Glutamatergic neuron (in vitro differentiated cells): Measurements from ENCODE around the gene UBL5. TPM values are rescaled to one million over a fixed set of nuclear protein-coding genes. Genes with fewer than 3 reads are reported as not detected.

Experiments
- DNase-seq: peaks from one replicate; pipeline ENCODE4 v3.0.0; 2022
- H3K27ac Mint-ChIP-seq: one replicate; pipeline ENCODE4 v1.8.0; 2020; ENCODE audit warnings: mild to moderate bottlenecking, mixed read lengths, inconsistent platforms; ENCODE audit not compliant: unreplicated experiment
- H3K27me3 Mint-ChIP-seq: one replicate; pipeline ENCODE4 v1.8.0; 2020; ENCODE audit warnings: mild to moderate bottlenecking, moderate library complexity, mixed read lengths, inconsistent platforms; ENCODE audit not compliant: unreplicated experiment
- H3K36me3 Mint-ChIP-seq: one replicate; pipeline ENCODE4 v1.8.0; 2020; ENCODE audit warnings: mild to moderate bottlenecking, mixed read lengths, inconsistent platforms; ENCODE audit not compliant: unreplicated experiment
- H3K4me1 Mint-ChIP-seq: one replicate; pipeline ENCODE4 v1.8.0; 2020; ENCODE audit warnings: mild to moderate bottlenecking, low read depth, mixed read lengths, inconsistent platforms; ENCODE audit not compliant: unreplicated experiment
- H3K4me3 Mint-ChIP-seq: one replicate; pipeline ENCODE4 v1.8.0; 2020; ENCODE audit warnings: mild to moderate bottlenecking, mixed read lengths, inconsistent platforms; ENCODE audit not compliant: unreplicated experiment
- H3K9me3 Mint-ChIP-seq: one replicate; pipeline ENCODE4 v1.8.0; 2020; ENCODE audit warnings: mild to moderate bottlenecking, moderate library complexity, mixed read lengths, inconsistent platforms; ENCODE audit not compliant: unreplicated experiment
- total RNA-seq: library from RNA; stranded (reverse); fragmentation: NEBNext Ultra II Directional; extraction: Animal tissue kit (Norgen Biotek cat#: 25700); gene quantifications from one replicate; pipeline ENCODE4 v1.2.1, GENCODE V29; 2021; ENCODE audit not compliant: unreplicated experiment
- TF ChIP-seq, protein P1 (sequence below): fragments of 200-600 bp; sonication (generic); IDR thresholded peaks from one replicate; pipeline ENCODE4 v1.5.0; 2021; ENCODE audit not compliant: partially characterized antibody, unreplicated experiment

Gene UBL5
- total RNA-seq, 1 donor from 2014 or later = 324 TPM

- H3K4me1 Mint-ChIP-seq = no peaks in the 10 kb centered on the region
- no peak for DNase-seq
- H3K4me3 Mint-ChIP-seq = no peak overlapping the region
- TF ChIP-seq, protein P1, sequence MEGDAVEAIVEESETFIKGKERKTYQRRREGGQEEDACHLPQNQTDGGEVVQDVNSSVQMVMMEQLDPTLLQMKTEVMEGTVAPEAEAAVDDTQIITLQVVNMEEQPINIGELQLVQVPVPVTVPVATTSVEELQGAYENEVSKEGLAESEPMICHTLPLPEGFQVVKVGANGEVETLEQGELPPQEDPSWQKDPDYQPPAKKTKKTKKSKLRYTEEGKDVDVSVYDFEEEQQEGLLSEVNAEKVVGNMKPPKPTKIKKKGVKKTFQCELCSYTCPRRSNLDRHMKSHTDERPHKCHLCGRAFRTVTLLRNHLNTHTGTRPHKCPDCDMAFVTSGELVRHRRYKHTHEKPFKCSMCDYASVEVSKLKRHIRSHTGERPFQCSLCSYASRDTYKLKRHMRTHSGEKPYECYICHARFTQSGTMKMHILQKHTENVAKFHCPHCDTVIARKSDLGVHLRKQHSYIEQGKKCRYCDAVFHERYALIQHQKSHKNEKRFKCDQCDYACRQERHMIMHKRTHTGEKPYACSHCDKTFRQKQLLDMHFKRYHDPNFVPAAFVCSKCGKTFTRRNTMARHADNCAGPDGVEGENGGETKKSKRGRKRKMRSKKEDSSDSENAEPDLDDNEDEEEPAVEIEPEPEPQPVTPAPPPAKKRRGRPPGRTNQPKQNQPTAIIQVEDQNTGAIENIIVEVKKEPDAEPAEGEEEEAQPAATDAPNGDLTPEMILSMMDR = no peak
- H3K27ac Mint-ChIP-seq = no peak overlapping the region
- no peaks in the 10 kb centered on the region for H3K9me3 Mint-ChIP-seq
- no peaks in the 10 kb centered on the region for H3K36me3 Mint-ChIP-seq
- H3K27me3 Mint-ChIP-seq = peaks cover 2% of the 10 kb centered on the region
These were observed 28.6 kb upstream of the UBL5 start for GRCh38 chr19:9799162-9799561.

- no peaks in the 10 kb centered on the region for H3K4me1 Mint-ChIP-seq
- H3K4me3 Mint-ChIP-seq = no peak overlapping the region
- H3K27ac Mint-ChIP-seq = no peak overlapping the region
- DNase-seq = no peak
- H3K27me3 Mint-ChIP-seq = peaks cover 2% of the 10 kb centered on the region
- H3K36me3 Mint-ChIP-seq = no peaks in the 10 kb centered on the region
- TF ChIP-seq, protein P1 = no peak
- H3K9me3 Mint-ChIP-seq = no peaks in the 10 kb centered on the region
These were observed 25.7 kb upstream of the UBL5 start for GRCh38 chr19:9801976-9802375.

DNA sequence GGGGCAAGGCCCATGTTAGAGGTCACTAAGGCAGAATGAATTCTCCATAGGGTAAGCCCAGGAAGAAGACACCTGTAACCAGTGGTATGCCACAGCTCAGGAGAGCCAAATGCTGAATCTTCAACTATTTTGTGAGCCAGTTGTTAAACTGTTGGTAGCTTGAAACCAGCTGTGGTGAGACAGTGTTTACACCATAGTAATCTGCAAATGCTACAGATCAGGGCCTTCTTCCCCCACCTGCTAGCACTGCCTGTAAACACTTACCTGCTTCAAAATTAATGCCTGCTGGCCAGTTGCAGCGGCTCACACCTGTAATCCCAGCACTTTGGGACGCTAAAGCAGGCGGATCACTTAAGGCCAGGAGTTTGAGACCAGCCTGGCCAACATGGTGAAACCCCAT is 20.9 kb upstream of the UBL5 start:
- no peak overlapping the region for H3K27ac Mint-ChIP-seq

GRCh38 chr19:9808855-9809824 is 18.6 kb upstream of the UBL5 start:
- Mint-ChIP-seq H3K36me3 (peaks cover 4% of the 10 kb centered on the region), H3K4me3 (no peak overlapping the region), H3K27me3 (peaks cover 3% of the 10 kb centered on the region), H3K27ac (no peak overlapping the region), H3K4me1 (no peaks in the 10 kb centered on the region), H3K9me3 (peaks cover 2% of the 10 kb centered on the region)
- TF ChIP-seq, protein P1 = no peak
- no peak for DNase-seq

More for the DNA sequence above, 20.9 kb upstream of the UBL5 start:
- DNase-seq = no peak
- Mint-ChIP-seq H3K27me3 (peaks cover 3% of the 10 kb centered on the region), H3K4me3 (no peak overlapping the region), H3K9me3 (peaks cover 2% of the 10 kb centered on the region), H3K36me3 (no peaks in the 10 kb centered on the region), H3K4me1 (no peaks in the 10 kb centered on the region)
- TF ChIP-seq, protein P1 = no peak

- Mint-ChIP-seq H3K27me3 (peaks cover 3% of the 10 kb centered on the region), H3K36me3 (peaks cover 5% of the 10 kb centered on the region), H3K4me3 (no peak overlapping the region), H3K4me1 (no peaks in the 10 kb centered on the region), H3K9me3 (peaks cover 3% of the 10 kb centered on the region), H3K27ac (no peak overlapping the region)
- DNase-seq = no peak
- TF ChIP-seq, protein P1 = no peak
These were observed 16.6 kb upstream of the UBL5 start for GRCh38 chr19:9811139-9811538.
